Stimulated activated naive B cell treated with anti-CD40 and anti-IgM and Interleukin-4, amounts not matched to agents 10 μg/mL and 1 μg/mL and 100 μg/mL, for 72 hours (primary cell): ENCODE data around the gene POP4.

Source experiments
- ATAC-seq, 2 donors: fragments of 150-1000 bp; cut with Tn5 transposase; replicated peaks; 2 replicates each; pipeline ENCODE4 v1.10.0; 2021; ENCODE audit warnings: moderate library complexity in 1 of 2
- DNase-seq: peaks from one replicate; pipeline ENCODE4 v3.0.0; 2021
- H3K27ac Mint-ChIP-seq: one replicate; pipeline ENCODE4 v1.8.0; 2022; ENCODE audit warnings: mild to moderate bottlenecking, mixed read lengths
- H3K27me3 Mint-ChIP-seq, 2 donors: one replicate each; pipeline ENCODE4 v1.8.0; 2022; ENCODE audit warnings: mixed read lengths in 2 of 2
- H3K36me3 Mint-ChIP-seq, 2 donors: one replicate each; pipeline ENCODE4 v1.8.0; 2022; ENCODE audit warnings: mixed read lengths in 2 of 2, mild to moderate bottlenecking in 1 of 2
- H3K4me1 Mint-ChIP-seq, 2 donors: one replicate each; pipeline ENCODE4 v1.8.0; 2022; ENCODE audit warnings: mixed read lengths in 2 of 2, mild to moderate bottlenecking in 1 of 2
- H3K4me3 Mint-ChIP-seq, 2 donors: one replicate each; pipeline ENCODE4 v1.8.0; 2022; ENCODE audit warnings: mild to moderate bottlenecking in 2 of 2, mixed read lengths in 2 of 2, moderate library complexity in 1 of 2
- H3K9me3 Mint-ChIP-seq, 2 donors: one replicate each; pipeline ENCODE4 v1.8.0; 2022; ENCODE audit warnings: mixed read lengths in 2 of 2, mild to moderate bottlenecking in 1 of 2

The POP4 gene

DNA sequence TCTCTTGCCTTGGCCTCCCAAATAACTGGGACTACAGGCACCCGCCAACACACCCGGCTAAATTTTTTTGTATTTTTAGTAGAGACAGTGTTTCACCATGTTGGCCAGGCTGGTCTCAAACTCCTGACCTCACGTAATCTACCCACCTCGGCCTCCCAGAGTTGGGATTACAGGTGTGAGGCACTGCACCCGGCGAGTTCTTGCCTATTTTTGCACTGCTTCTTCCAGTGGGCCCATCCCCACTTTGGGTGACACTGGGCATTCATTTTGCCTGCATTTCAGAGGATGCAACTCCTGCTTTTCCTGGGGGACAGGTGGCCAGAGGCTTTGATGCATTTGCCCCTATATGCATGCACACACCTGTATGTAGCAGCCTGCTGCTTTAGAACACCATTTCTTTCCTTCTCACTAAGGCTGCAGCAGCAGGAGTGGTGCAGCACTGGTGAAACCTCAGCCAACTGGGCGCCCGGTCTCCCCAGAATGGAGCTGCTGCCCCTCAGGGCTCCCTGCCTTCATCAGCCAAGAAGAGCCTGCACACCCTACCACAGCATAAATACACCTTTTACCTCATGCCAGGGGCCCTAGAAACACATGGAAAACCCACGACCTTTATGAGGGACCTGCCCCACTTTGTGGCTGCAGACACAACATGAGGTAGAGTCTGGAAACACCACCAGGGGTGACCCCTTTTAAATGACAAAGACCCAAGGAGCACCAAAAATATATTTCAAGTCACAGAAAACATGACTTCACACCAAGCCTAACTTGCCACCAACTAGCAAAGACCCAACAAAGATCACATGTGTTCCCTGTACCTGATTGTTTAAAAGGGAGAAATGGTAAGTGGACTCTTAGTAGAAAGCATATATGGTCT, 36.8 kb upstream of the POP4 start:
- Mint-ChIP-seq H3K36me3 (no peaks in the 10 kb centered on the region), H3K27ac (no peak overlapping the region), H3K4me3 (no peak overlapping the region), H3K4me1 (peaks cover 0 to 4% of the 10 kb centered on the region in 2 donors), H3K9me3 (no peaks in the 10 kb centered on the region), H3K27me3 (peaks cover 52% of the 10 kb centered on the region in 2 donors)
- DNase-seq (no peak), ATAC-seq (peak; percentile 22 to 41)

GRCh38 chr19:29571181-29571580, 34.9 kb upstream of the POP4 start:
- no peak overlapping the region for H3K4me3 Mint-ChIP-seq
- H3K27me3 Mint-ChIP-seq = peaks cover 53 to 69% of the 10 kb centered on the region in 2 donors
- DNase-seq (no peak), ATAC-seq (no peak)
- peaks cover 4 to 8% of the 10 kb centered on the region in 2 donors for H3K4me1 Mint-ChIP-seq
- no peaks in the 10 kb centered on the region for H3K9me3 Mint-ChIP-seq
- no peak overlapping the region for H3K27ac Mint-ChIP-seq
- no peaks in the 10 kb centered on the region for H3K36me3 Mint-ChIP-seq

- no peak for ATAC-seq
- Mint-ChIP-seq H3K9me3 (no peaks in the 10 kb centered on the region), H3K27ac (no peak overlapping the region), H3K4me3 (no peak overlapping the region), H3K4me1 (peaks cover 18 to 22% of the 10 kb centered on the region in 2 donors), H3K36me3 (no peaks in the 10 kb centered on the region), H3K27me3 (peaks cover 46 to 60% of the 10 kb centered on the region in 2 donors)
- no peak for DNase-seq
Measured at GRCh38 chr19:29573486-29573885, 32.6 kb upstream of the POP4 start.

DNA sequence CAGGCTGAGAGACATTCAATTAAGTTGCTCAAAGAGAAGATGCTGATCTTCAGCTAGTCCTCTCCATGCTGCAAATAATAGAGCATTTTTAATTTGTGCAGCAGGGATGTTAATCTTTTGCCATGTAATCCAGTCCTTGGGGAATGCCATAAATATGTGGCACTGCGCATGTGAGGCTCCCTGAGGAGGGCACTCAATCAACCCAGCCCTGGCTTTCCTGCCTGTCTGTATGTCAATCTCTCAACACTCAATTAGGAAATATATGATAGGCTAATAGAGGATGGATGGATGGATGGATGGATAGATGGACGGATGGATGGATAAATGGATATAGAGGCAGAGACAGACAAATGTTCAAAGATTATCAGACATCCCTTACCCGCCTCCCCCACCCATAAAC, 31.6 kb upstream of the POP4 start:
- H3K4me1 Mint-ChIP-seq = peaks cover 16 to 22% of the 10 kb centered on the region in 2 donors
- H3K9me3 Mint-ChIP-seq = no peaks in the 10 kb centered on the region
- DNase-seq (no peak), ATAC-seq (no peak)
- H3K27me3 Mint-ChIP-seq = peaks cover 55% of the 10 kb centered on the region in 2 donors
- no peak overlapping the region for H3K27ac Mint-ChIP-seq
- no peak overlapping the region for H3K4me3 Mint-ChIP-seq
- no peaks in the 10 kb centered on the region for H3K36me3 Mint-ChIP-seq

- Mint-ChIP-seq H3K4me1 (peaks cover 14 to 22% of the 10 kb centered on the region in 2 donors), H3K27ac (no peak overlapping the region), H3K27me3 (peaks cover 54 to 59% of the 10 kb centered on the region in 2 donors), H3K4me3 (no peak overlapping the region), H3K36me3 (peaks cover 0 to 3% of the 10 kb centered on the region in 2 donors), H3K9me3 (peaks cover 3% of the 10 kb centered on the region in 2 donors)
- DNase-seq (no peak), ATAC-seq (peak in 1 of 2 donors; percentile 15)
Measured at GRCh38 chr19:29576046-29576606, 30.0 kb upstream of the POP4 start.

GRCh38 chr19:29576761-29577648, 29.1 kb upstream of the POP4 start:
- Mint-ChIP-seq H3K27ac (no peak overlapping the region), H3K27me3 (peaks cover 53 to 61% of the 10 kb centered on the region in 2 donors), H3K9me3 (peaks cover 5 to 7% of the 10 kb centered on the region in 2 donors), H3K4me3 (no peak overlapping the region), H3K36me3 (peaks cover 0 to 3% of the 10 kb centered on the region in 2 donors), H3K4me1 (peaks cover 14 to 22% of the 10 kb centered on the region in 2 donors)
- peak; percentile 83 to 90 for ATAC-seq
- peak; percentile 21 for DNase-seq

- ATAC-seq = no peak
- no peak for DNase-seq
- H3K27me3 Mint-ChIP-seq = peaks cover 47 to 56% of the 10 kb centered on the region in 2 donors
- peaks cover 14 to 22% of the 10 kb centered on the region in 2 donors for H3K4me1 Mint-ChIP-seq
- peaks cover 5 to 7% of the 10 kb centered on the region in 2 donors for H3K9me3 Mint-ChIP-seq
- H3K27ac Mint-ChIP-seq = no peak overlapping the region
- peaks cover 0 to 3% of the 10 kb centered on the region in 2 donors for H3K36me3 Mint-ChIP-seq
- no peak overlapping the region for H3K4me3 Mint-ChIP-seq
Measured at GRCh38 chr19:29577649-29577963, 28.5 kb upstream of the POP4 start.

DNA sequence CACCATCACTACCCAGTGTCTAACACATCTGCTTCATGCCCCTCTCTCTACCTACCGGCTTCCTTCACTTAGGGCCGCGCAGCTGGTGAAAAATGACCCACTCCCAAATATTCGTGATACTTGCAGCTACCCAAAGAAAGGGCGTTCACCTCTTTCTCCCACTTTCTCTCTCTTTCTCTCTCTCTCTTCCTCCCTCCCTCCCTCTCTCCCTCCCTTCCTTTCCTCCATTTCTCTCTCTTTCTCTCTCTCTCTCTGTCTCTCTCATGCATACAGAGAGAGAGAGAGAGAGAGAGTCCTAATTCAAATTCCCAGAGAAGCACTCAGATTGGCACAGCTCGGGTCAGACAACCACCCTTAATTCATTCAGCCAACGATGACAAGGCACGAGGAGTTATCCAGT, 27.7 kb upstream of the POP4 start:
- H3K9me3 Mint-ChIP-seq = peaks cover 5 to 7% of the 10 kb centered on the region in 2 donors
- no peak overlapping the region for H3K27ac Mint-ChIP-seq
- peaks cover 0 to 3% of the 10 kb centered on the region in 2 donors for H3K36me3 Mint-ChIP-seq
- no peak for DNase-seq
- H3K4me1 Mint-ChIP-seq = peaks cover 14 to 22% of the 10 kb centered on the region in 2 donors
- ATAC-seq = no peak
- H3K4me3 Mint-ChIP-seq = no peak overlapping the region
- H3K27me3 Mint-ChIP-seq = peaks cover 47 to 56% of the 10 kb centered on the region in 2 donors

DNA sequence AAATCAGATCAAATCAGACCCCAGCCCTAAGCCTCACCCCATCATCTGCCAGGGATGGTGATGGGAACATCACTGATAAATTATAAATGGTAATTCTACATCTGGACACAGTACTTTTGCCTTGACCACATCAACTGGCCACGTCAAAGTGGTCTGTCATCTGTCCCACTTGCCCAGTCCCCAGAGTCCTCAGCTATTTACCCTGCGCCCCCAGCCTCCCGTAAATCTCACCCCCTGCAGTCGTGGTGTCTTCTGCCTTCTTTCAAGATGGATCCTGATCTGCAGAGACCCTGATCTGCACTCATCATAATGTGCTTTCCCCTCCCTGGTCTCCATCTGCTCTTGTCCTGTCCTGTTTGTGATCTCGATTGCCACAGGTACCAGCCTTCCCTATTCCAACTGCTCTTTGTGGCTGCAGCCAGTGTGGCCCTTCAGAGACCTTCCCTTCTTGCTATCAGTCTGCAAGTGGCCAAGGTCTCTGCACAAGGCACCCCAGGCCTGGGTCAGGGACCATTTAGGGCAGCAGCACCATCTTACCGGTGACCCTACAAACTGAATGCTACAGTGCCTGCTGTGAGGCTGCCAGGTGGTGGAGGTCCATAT, 26.7 kb upstream of the POP4 start:
- no peak overlapping the region for H3K4me3 Mint-ChIP-seq
- no peak for DNase-seq
- ATAC-seq = no peak
- peaks cover 0 to 3% of the 10 kb centered on the region in 2 donors for H3K36me3 Mint-ChIP-seq
- H3K27me3 Mint-ChIP-seq = peaks cover 40 to 52% of the 10 kb centered on the region in 2 donors
- peaks cover 14 to 22% of the 10 kb centered on the region in 2 donors for H3K4me1 Mint-ChIP-seq
- peaks cover 5 to 7% of the 10 kb centered on the region in 2 donors for H3K9me3 Mint-ChIP-seq
- H3K27ac Mint-ChIP-seq = no peak overlapping the region

DNA sequence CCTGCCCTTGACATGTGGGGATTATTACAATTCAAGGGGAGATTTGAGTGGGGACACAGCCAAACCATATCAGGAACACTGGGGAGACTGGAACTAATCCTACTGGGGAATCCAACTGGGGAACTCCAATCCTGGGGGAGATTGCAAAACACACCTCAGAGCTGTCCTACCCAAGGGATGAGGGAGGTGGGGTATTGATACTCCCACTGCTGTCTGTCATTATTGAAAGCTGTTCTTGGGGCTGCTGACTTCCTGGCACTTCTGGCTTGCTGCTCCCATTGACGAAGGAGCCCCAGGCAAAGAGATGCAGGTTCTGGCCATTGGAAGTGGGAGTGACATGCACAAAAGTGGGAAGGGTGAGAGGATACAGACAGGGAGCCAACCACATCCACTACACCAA, 24.7 kb upstream of the POP4 start:
- Mint-ChIP-seq H3K4me3 (no peak overlapping the region), H3K27me3 (peaks cover 31 to 40% of the 10 kb centered on the region in 2 donors), H3K36me3 (peaks cover 0 to 3% of the 10 kb centered on the region in 2 donors), H3K4me1 (peaks cover 9 to 15% of the 10 kb centered on the region in 2 donors), H3K9me3 (peaks cover 5 to 7% of the 10 kb centered on the region in 2 donors), H3K27ac (no peak overlapping the region)
- DNase-seq = no peak
- ATAC-seq = no peak

- H3K4me3 Mint-ChIP-seq = no peak overlapping the region
- H3K27ac Mint-ChIP-seq = no peak overlapping the region
- DNase-seq = no peak
- peaks cover 0 to 3% of the 10 kb centered on the region in 2 donors for H3K36me3 Mint-ChIP-seq
- peaks cover 35 to 40% of the 10 kb centered on the region in 2 donors for H3K27me3 Mint-ChIP-seq
- no peak for ATAC-seq
- peaks cover 5 to 7% of the 10 kb centered on the region in 2 donors for H3K9me3 Mint-ChIP-seq
- no peaks in the 10 kb centered on the region for H3K4me1 Mint-ChIP-seq
Measured at GRCh38 chr19:29583196-29583999, 22.7 kb upstream of the POP4 start.

DNA sequence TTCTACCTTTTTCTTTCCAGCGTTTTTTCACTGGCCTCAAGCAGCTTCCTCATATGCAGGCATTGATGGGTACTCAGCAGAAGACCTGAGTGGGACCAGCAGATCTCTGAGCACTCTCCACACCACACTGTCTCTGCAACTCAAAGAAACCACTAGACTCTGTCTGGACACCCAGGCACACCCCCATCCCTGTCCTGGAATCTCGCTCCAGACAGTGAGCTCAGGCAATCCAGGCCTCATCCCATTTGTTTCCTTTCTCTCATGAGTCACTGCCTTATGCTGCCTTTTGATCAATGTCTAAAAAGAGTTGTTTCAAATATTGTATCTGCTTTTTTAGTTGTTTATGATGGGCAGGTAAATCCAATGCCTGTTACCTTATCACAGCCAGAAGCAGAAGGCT, 19.7 kb upstream of the POP4 start:
- ATAC-seq = no peak
- Mint-ChIP-seq H3K9me3 (peaks cover 4 to 7% of the 10 kb centered on the region in 2 donors), H3K4me3 (no peak overlapping the region), H3K27me3 (peaks cover 24 to 45% of the 10 kb centered on the region in 2 donors), H3K27ac (no peak overlapping the region), H3K36me3 (peaks cover 0 to 4% of the 10 kb centered on the region in 2 donors), H3K4me1 (no peaks in the 10 kb centered on the region)
- no peak for DNase-seq

DNA sequence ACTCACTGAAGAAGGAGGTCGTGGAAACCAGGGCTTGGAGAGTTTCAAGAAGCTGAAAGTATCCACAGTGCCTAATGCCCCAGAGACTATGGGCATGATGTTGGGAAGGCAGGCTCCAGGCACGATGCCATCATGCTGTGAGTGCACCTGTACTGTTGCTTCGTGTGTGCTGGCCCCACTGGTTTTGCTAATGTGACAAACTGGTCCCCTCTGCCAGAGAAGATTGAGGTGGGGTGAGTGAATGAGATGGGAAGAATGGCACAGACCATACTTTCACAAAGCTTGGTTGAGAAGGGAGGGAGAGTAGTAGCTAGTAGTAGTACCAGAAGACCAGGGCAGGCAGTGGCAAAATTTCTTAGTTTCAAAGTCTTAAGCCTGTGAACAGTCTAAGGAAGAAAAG, 19.0 kb upstream of the POP4 start:
- ATAC-seq (no peak), DNase-seq (no peak)
- no peak overlapping the region for H3K27ac Mint-ChIP-seq

More for the DNA sequence above, 19.0 kb upstream of the POP4 start:
- H3K36me3 Mint-ChIP-seq = peaks cover 0 to 4% of the 10 kb centered on the region in 2 donors
- H3K4me3 Mint-ChIP-seq = no peak overlapping the region
- H3K27me3 Mint-ChIP-seq = peaks cover 26 to 49% of the 10 kb centered on the region in 2 donors
- H3K4me1 Mint-ChIP-seq = no peaks in the 10 kb centered on the region
- H3K9me3 Mint-ChIP-seq = peaks cover 3 to 7% of the 10 kb centered on the region in 2 donors
